PC-3 (cell line): ENCODE results near the gene TMTC2.

Experiments used
- EZH2 ChIP-seq: fragments of 300-600 bp; sonication (generic); IDR thresholded peaks from one replicate; pipeline ENCODE4 v1.6.1; 2017; ENCODE audit warnings: antibody characterized with exemption, mild to moderate bottlenecking, low read length; ENCODE audit not compliant: unreplicated experiment
- TF ChIP-seq, protein P1 (sequence below): fragments of 300-600 bp; sonication (generic); conservative IDR thresholded peaks from 2 replicates; pipeline ENCODE4 v1.5.1; 2017; ENCODE audit warnings: antibody characterized with exemption, low read depth, mild to moderate bottlenecking, low read length

DNA sequence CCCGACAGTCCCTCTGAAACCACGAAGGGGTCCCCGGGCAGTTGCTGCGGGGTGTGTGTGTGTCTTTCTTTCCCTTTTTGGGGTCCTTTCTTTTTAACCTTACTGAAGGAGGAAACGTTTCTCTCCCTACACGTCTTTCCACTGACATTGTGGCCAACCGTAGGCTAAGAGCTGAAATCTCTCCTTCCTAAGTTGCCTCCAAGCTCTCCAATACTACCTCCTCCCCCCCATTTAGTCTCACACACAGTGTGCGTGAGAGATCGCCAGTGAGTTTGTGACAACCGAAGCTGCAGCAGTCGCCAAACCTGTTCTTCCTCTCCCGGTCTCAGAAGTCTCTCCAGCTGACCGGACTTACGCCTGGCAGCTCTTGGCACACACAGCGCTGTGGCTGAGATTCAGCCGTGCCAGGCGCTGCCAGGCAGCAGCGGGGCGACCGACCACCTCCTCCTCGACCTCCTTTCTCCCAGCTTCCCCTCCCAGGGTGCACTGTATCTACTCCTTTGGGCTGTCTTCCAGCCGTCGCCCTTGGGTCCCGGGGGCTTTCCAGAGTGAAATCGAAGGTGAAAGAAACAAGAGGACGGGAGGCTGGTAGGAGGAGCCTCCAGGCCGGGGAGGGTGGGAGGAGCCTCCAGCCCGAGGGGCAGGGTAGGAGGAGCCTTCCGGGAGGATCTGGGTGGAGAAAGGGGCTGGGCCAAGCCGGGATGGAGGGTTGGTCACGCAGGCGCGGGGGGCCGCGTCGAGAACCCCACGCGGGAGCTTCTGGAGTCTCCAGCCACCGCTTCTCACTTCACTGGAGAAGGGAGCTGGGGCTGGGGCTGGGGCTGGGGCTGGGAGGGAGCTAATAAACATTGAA is at the start of gene TMTC2:
- TF ChIP-seq, protein P1, sequence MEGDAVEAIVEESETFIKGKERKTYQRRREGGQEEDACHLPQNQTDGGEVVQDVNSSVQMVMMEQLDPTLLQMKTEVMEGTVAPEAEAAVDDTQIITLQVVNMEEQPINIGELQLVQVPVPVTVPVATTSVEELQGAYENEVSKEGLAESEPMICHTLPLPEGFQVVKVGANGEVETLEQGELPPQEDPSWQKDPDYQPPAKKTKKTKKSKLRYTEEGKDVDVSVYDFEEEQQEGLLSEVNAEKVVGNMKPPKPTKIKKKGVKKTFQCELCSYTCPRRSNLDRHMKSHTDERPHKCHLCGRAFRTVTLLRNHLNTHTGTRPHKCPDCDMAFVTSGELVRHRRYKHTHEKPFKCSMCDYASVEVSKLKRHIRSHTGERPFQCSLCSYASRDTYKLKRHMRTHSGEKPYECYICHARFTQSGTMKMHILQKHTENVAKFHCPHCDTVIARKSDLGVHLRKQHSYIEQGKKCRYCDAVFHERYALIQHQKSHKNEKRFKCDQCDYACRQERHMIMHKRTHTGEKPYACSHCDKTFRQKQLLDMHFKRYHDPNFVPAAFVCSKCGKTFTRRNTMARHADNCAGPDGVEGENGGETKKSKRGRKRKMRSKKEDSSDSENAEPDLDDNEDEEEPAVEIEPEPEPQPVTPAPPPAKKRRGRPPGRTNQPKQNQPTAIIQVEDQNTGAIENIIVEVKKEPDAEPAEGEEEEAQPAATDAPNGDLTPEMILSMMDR = no peak
- TF ChIP-seq EZH2 = no peak
